Thoracic aorta (tissue), 2 donors: ENCODE measurements around the gene ABCA1. TPM values are rescaled to one million over a fixed set of nuclear protein-coding genes. Genes with fewer than 3 reads are reported as not detected.

Source experiments
- ATAC-seq: fragments of 150-250 bp; one replicate; pipeline ENCODE4 v1.8.0; 2017; ENCODE audit warnings: low read depth; ENCODE audit not compliant: insufficient number of reproducible peaks, low FRiP score
- DNase-seq: peaks from one replicate; pipeline ENCODE4 v3.0.0-alpha.2; 2020; ENCODE audit warnings: low spot score
- H3K27ac ChIP-seq, 2 donors: fragments of 200-600 bp; sonication (generic); 1 replicate in 1 of 2; 2 replicates in 1 of 2; pipeline ENCODE4 v1.5.1; 2016; ENCODE audit warnings: mild to moderate bottlenecking in 2 of 2, moderate library complexity in 2 of 2
- H3K27me3 ChIP-seq: fragments of 200-600 bp; sonication (generic); replicated peaks from 2 replicates; pipeline ENCODE4 v1.6.0; 2016; ENCODE audit warnings: mild to moderate bottlenecking; ENCODE audit not compliant: insufficient read depth
- H3K36me3 ChIP-seq: fragments of 200-600 bp; sonication (generic); one replicate; pipeline ENCODE4 v1.5.1; 2016
- H3K4me1 ChIP-seq, 2 donors: fragments of 200-600 bp; sonication (generic); 1 replicate in 1 of 2; 2 replicates in 1 of 2; pipeline versions ENCODE4 v1.5.1 to v1.6.0; 2016; ENCODE audit warnings: low read depth in 2 of 2, mild to moderate bottlenecking in 1 of 2; ENCODE audit not compliant: control insufficient read depth in 1 of 2
- H3K4me3 ChIP-seq: fragments of 200-600 bp; sonication (generic); 2 replicates; pipeline ENCODE4 v1.5.1; 2016; ENCODE audit warnings: mild to moderate bottlenecking
- H3K9me3 ChIP-seq: fragments of 200-600 bp; sonication (generic); 2 replicates; pipeline ENCODE4 v1.5.1; 2016
- total RNA-seq, 2 donors: library from RNA; depleted of rRNA; stranded (reverse); fragments of >200 nt; gene quantifications; one replicate each; pipeline versions ENCODE4 v1.1.0 to v1.2.3, GENCODE V29; 2016
- TF ChIP-seq, protein P1 (sequence below): fragments of 200-600 bp; sonication (generic); IDR thresholded peaks from one replicate; pipeline ENCODE4 v1.5.1; 2019; ENCODE audit warnings: antibody characterized with exemption

ABCA1 gene
- total RNA-seq, 2 donors from 2014 or later: 48.1 to 79.7 TPM

DNA sequence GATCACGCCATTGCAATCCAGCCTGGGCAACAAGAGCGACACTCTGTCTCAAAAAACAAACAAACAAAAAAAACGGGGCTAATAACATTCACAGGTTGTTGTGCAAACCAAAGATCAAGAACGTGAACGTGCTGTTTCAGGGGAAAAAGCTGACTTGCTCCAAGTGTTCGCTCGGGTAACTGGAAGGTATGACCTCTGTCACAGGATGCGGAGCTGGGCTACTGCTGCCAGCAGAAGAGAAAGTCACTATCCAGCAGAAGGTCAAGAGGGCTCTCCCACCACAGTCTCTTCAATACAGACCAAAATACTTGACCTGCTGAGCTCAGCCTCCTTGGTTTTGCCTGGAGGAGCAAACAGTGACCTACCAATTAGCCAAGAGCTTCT lies 59.7 kb downstream of the ABCA1 start:
- TF ChIP-seq, protein P1, sequence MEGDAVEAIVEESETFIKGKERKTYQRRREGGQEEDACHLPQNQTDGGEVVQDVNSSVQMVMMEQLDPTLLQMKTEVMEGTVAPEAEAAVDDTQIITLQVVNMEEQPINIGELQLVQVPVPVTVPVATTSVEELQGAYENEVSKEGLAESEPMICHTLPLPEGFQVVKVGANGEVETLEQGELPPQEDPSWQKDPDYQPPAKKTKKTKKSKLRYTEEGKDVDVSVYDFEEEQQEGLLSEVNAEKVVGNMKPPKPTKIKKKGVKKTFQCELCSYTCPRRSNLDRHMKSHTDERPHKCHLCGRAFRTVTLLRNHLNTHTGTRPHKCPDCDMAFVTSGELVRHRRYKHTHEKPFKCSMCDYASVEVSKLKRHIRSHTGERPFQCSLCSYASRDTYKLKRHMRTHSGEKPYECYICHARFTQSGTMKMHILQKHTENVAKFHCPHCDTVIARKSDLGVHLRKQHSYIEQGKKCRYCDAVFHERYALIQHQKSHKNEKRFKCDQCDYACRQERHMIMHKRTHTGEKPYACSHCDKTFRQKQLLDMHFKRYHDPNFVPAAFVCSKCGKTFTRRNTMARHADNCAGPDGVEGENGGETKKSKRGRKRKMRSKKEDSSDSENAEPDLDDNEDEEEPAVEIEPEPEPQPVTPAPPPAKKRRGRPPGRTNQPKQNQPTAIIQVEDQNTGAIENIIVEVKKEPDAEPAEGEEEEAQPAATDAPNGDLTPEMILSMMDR: no peak
- no peaks in the 10 kb centered on the region for H3K36me3 ChIP-seq
- no peaks in the 10 kb centered on the region for H3K9me3 ChIP-seq
- peaks cover 17 to 27% of the 10 kb centered on the region in 2 donors for H3K4me1 ChIP-seq
- no peak for DNase-seq
- peak overlapping the region in 1 of 2 donors; percentile 51 for H3K27ac ChIP-seq
- H3K4me3 ChIP-seq: no peak overlapping the region
- no peaks in the 10 kb centered on the region for H3K27me3 ChIP-seq
- no peak for ATAC-seq

GRCh38 chr9:104866191-104866590 lies 61.8 kb downstream of the ABCA1 start:
- TF ChIP-seq, protein P1: no peak
- no peaks in the 10 kb centered on the region for H3K9me3 ChIP-seq
- no peak for ATAC-seq
- H3K27ac ChIP-seq: no peak overlapping the region
- H3K4me3 ChIP-seq: no peak overlapping the region
- H3K27me3 ChIP-seq: no peaks in the 10 kb centered on the region
- no peak for DNase-seq
- H3K4me1 ChIP-seq: peaks cover 17 to 19% of the 10 kb centered on the region in 2 donors
- no peaks in the 10 kb centered on the region for H3K36me3 ChIP-seq

GRCh38 chr9:104864675-104865104 lies 63.3 kb downstream of the ABCA1 start:
- H3K36me3 ChIP-seq: no peaks in the 10 kb centered on the region
- peaks cover 22 to 27% of the 10 kb centered on the region in 2 donors for H3K4me1 ChIP-seq
- no peaks in the 10 kb centered on the region for H3K9me3 ChIP-seq
- no peak overlapping the region for H3K4me3 ChIP-seq
- H3K27ac ChIP-seq: no peak overlapping the region
- H3K27me3 ChIP-seq: no peaks in the 10 kb centered on the region
- DNase-seq: no peak
- ATAC-seq: no peak
- TF ChIP-seq, protein P1: no peak

DNA sequence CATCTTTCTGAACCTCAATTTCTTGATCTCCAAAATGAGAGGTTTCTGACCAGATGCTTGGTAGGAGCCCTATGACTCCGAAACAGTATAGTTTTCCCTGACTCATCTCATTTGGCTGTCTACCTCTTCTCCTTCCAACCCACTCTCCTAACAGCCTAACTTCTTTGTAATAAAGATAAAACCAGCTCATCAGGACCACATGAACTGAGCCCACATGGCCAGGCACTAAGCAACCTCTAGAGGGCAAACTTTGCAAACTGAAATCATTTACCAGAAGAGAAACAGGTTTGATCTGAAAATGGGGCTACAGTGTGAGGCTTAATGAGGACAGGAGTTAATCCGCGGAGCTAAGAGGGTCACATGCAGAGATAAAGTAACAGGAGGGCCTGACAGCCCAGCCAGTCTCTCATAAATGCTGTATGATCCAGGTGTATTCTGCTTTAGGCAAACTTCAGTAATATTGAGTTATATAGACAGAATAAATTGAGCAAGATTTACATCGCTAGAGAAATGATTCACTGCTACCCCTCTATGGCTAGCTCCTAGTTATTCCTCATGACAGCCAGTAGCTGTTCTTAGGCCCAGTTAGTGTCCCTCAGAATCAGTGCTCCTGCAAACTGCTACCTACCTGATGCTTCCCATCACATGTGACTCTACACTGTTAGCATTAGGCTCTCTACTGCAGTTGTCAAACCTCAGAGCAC lies 64.6 kb downstream of the ABCA1 start:
- Histone ChIP-seq H3K36me3 (no peaks in the 10 kb centered on the region), H3K27me3 (no peaks in the 10 kb centered on the region), H3K27ac (no peak overlapping the region), H3K9me3 (no peaks in the 10 kb centered on the region), H3K4me3 (no peak overlapping the region), H3K4me1 (peaks cover 22 to 28% of the 10 kb centered on the region in 2 donors)
- TF ChIP-seq, protein P1: peak; percentile 51
- no peak for ATAC-seq
- DNase-seq: no peak

- ATAC-seq: no peak
Measured at GRCh38 chr9:104861397-104861796, 66.6 kb downstream of the ABCA1 start.

More at GRCh38 chr9:104861397-104861796, 66.6 kb downstream of the ABCA1 start:
- Histone ChIP-seq H3K27me3 (no peaks in the 10 kb centered on the region), H3K4me3 (no peak overlapping the region), H3K9me3 (no peaks in the 10 kb centered on the region), H3K36me3 (no peaks in the 10 kb centered on the region), H3K4me1 (peaks cover 27 to 35% of the 10 kb centered on the region in 2 donors), H3K27ac (no peak overlapping the region)
- TF ChIP-seq, protein P1: no peak
- DNase-seq: no peak
